ENCODE results near the gene PTPRM.

PTPRM gene

DNA sequence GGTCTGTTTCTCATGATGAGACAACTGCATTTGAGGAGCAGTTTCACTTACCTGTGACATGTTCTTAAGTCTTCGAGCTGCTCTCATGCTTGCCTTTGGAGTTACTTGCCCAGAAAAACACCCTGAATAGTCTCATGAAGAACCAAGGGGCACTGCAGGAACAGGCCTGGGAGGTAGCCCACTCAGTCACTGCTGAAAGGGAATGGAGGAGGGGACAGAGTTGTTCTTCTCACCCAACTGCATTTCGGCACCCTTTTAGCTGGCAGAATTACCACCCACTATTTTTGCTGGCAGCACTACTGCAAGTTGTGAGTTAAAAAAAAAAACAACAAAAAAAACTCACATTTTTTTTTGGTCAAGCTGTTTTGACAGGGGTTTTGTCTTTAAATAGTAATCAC, 181.9 kb downstream of the PTPRM start:
- Histone ChIP-seq H3K4me3 (ENCODE audit: low read depth in 1 of 2, low read length in 2 of 2) (no peak overlapping the region), H3K9ac (ENCODE audit: low read length) (no peak overlapping the region), H3K27me3 (ENCODE audit: control insufficient read depth in 1 of 2, insufficient read depth in 2 of 2, low read length in 2 of 2) (no peaks in the 10 kb centered on the region), H3K36me3 (ENCODE audit: insufficient read depth, low read length) (no peaks in the 10 kb centered on the region), H3K27ac (ENCODE audit: low read depth, low read length) (no peak overlapping the region), H3K9me3 (ENCODE audit: low read length) (no peaks in the 10 kb centered on the region), H3K4me1 (ENCODE audit: insufficient read depth, low read length) (peaks cover 21% of the 10 kb centered on the region)

DNA sequence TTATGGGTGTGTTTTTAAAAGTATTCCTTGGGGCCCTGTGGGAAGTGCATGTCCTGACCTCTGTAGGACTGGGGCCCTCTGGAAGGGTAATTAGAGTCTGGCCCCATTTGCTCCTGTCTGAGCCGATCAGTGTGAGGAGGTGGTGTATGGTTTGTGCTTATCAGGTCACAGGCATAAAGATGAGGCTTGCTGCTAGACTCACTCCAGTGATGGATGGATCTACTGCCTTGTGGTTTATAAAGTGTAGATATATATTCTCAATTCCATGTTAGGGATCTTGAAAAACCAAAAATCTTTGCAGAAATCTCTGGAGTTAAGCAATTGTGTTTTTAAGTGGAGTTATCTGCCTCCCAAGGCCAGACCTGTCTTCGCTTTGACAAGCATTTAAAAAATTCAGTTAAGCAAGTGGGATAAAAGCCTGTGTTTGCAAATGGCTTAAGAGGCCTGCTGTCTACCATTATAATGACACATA, 182.4 kb downstream of the PTPRM start:
- H3K9me3 ChIP-seq (ENCODE audit: low read length), result no peaks in the 10 kb centered on the region
- H3K9ac ChIP-seq (ENCODE audit: low read length), result no peak overlapping the region
- H3K27me3 ChIP-seq (ENCODE audit: control insufficient read depth in 1 of 2, insufficient read depth in 2 of 2, low read length in 2 of 2), result no peaks in the 10 kb centered on the region
- H3K36me3 ChIP-seq (ENCODE audit: insufficient read depth, low read length), result no peaks in the 10 kb centered on the region
- no peak overlapping the region for H3K4me3 ChIP-seq (ENCODE audit: low read depth in 1 of 2, low read length in 2 of 2)
- no peak overlapping the region for H3K27ac ChIP-seq (ENCODE audit: low read depth, low read length)
- H3K4me1 ChIP-seq (ENCODE audit: insufficient read depth, low read length), result peaks cover 25% of the 10 kb centered on the region

DNA sequence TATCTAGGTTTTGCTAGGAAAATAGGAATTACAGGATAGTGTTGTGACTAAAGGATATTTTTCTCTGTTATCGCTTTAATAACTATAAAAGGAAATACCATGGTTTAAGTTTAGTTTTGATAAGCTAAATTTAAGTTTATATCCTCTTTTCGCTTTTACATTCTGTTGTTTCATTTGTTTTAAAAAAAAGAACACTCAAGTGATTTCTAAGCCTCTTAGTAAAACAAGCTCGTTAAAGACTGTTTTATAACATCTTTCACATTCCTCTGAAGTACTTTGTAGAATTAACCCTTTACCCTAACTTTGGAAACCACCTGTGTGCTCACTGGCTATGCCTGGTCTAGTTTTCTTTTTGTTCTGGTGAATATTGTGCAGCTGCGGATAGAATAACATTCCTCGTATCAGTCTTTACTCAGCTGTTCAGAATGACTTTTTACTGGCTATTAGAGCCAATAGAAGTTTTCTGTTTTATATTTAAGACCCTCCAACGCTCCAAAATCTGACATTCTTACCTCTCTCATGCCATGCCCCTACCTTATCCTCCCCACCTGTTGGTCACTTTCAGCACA, 183.1 kb downstream of the PTPRM start:
- Histone ChIP-seq H3K27me3 (ENCODE audit: control insufficient read depth in 1 of 2, insufficient read depth in 2 of 2, low read length in 2 of 2) (no peaks in the 10 kb centered on the region), H3K27ac (ENCODE audit: low read depth, low read length) (no peak overlapping the region), H3K4me1 (ENCODE audit: insufficient read depth, low read length) (peaks cover 32% of the 10 kb centered on the region), H3K9me3 (ENCODE audit: low read length) (no peaks in the 10 kb centered on the region), H3K4me3 (ENCODE audit: low read depth in 1 of 2, low read length in 2 of 2) (no peak overlapping the region), H3K9ac (ENCODE audit: low read length) (no peak overlapping the region), H3K36me3 (ENCODE audit: insufficient read depth, low read length) (no peaks in the 10 kb centered on the region)

DNA sequence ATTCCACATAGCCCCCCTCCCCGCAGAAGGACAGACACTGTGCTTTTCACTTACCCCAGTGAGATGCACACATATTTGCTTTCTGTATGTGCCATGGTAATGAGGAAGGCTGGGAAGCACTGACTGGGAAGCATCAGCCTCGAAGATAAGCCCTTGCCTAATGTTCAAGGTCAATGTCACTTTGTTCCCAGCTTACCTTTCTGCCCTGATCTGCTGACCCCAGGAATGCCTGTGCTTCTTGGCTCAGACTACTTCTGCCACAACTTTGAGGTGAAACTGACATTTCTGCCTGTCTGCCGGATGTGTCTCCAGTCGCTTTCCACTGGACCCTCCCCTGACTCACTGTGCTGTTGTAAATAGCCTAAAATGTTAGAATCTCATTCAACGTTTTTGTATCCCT, 183.8 kb downstream of the PTPRM start:
- H3K4me1 ChIP-seq (ENCODE audit: insufficient read depth, low read length), result peaks cover 38% of the 10 kb centered on the region
- H3K9me3 ChIP-seq (ENCODE audit: low read length), result no peaks in the 10 kb centered on the region
- H3K27ac ChIP-seq (ENCODE audit: low read depth, low read length), result no peak overlapping the region
- H3K36me3 ChIP-seq (ENCODE audit: insufficient read depth, low read length), result no peaks in the 10 kb centered on the region
- no peak overlapping the region for H3K4me3 ChIP-seq (ENCODE audit: low read depth in 1 of 2, low read length in 2 of 2)
- H3K9ac ChIP-seq (ENCODE audit: low read length), result no peak overlapping the region
- H3K27me3 ChIP-seq (ENCODE audit: control insufficient read depth in 1 of 2, insufficient read depth in 2 of 2, low read length in 2 of 2), result no peaks in the 10 kb centered on the region

DNA sequence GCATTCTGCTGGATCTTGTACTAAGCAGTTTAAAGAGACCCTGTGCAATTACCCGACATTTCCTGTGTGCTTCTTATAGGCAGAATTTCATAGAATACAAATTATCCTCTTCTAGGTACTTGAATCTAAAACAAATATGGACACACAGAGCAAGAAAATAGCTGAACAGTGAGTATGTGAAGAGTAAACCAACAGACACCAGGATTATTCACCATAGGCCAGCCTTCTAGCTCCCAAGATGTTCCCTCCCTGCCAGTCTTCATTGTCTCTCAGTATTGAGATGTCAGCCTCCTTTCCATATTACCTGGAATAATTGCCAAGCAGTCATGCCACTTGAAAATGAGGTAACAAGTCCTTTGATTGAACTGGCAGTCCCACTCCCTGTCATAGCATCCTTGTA, 187.1 kb downstream of the PTPRM start:
- H3K9ac ChIP-seq (ENCODE audit: low read length), result no peak overlapping the region
- no peaks in the 10 kb centered on the region for H3K36me3 ChIP-seq (ENCODE audit: insufficient read depth, low read length)
- H3K9me3 ChIP-seq (ENCODE audit: low read length), result no peaks in the 10 kb centered on the region
- H3K4me3 ChIP-seq (ENCODE audit: low read depth in 1 of 2, low read length in 2 of 2), result no peak overlapping the region
- H3K27ac ChIP-seq (ENCODE audit: low read depth, low read length), result no peak overlapping the region
- no peaks in the 10 kb centered on the region for H3K27me3 ChIP-seq (ENCODE audit: control insufficient read depth in 1 of 2, insufficient read depth in 2 of 2, low read length in 2 of 2)
- H3K4me1 ChIP-seq (ENCODE audit: insufficient read depth, low read length), result peaks cover 31% of the 10 kb centered on the region

DNA sequence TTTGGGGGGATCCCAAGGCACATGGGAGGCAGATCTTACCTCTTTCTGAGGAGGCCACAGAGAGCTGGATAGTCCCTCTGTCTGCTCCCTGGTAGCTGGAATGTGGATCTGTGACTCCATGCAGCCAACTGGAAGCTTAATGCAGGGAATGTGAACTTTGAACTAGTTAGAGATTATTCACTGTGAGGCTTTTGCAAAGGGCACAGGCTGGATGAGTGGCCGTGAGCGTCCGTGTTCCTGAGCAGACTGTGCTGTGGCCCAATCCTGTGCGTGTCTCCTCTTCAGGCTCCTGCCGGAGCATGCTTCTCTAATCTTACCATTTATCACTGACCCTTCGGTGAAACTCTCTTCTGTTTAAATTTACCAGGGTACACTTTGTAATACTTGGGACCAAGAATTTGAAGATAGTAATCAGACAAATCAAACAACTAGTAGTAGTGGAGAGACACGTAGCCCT, 187.6 kb downstream of the PTPRM start:
- H3K36me3 ChIP-seq (ENCODE audit: insufficient read depth, low read length), result no peaks in the 10 kb centered on the region
- no peaks in the 10 kb centered on the region for H3K27me3 ChIP-seq (ENCODE audit: control insufficient read depth in 1 of 2, insufficient read depth in 2 of 2, low read length in 2 of 2)
- H3K4me1 ChIP-seq (ENCODE audit: insufficient read depth, low read length), result peaks cover 26% of the 10 kb centered on the region
- H3K4me3 ChIP-seq (ENCODE audit: low read depth in 1 of 2, low read length in 2 of 2), result no peak overlapping the region
- no peak overlapping the region for H3K27ac ChIP-seq (ENCODE audit: low read depth, low read length)
- H3K9me3 ChIP-seq (ENCODE audit: low read length), result no peaks in the 10 kb centered on the region
- no peak overlapping the region for H3K9ac ChIP-seq (ENCODE audit: low read length)

DNA sequence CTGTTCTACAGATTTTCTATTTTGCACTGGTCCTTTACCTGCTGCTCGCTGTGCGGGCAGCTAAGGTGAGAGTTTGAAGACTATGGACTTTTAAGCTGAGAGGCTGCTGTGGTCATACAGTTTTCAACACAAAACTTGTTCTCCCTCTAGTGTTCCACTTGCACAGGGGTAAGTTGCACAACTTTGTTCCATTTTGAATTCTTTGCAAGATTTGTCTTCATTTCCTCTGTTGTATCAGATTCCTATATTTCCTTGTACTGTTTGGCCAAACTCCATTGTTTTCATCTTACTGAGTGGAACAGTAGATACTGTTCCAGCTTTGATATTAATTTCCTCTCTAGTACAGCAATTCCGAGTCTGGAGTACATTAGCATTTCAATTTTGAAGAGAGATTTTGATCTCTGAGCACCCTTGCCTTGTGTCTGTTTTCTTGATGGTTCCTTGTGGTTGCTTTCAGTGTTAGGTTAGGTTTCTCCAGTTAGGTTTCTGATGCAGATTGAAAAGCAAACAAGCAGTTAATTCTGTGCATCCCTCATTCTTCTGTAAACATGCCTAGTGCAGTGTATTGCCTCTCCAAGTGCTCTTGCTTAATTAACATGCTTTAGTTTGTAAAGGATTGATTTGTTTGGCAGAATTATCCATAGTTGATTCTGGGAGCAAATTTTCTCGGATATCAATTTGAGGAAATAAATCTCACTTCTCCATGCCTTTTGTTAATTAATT, 188.8 kb downstream of the PTPRM start:
- Histone ChIP-seq H3K27me3 (ENCODE audit: control insufficient read depth in 1 of 2, insufficient read depth in 2 of 2, low read length in 2 of 2) (no peaks in the 10 kb centered on the region), H3K27ac (ENCODE audit: low read depth, low read length) (no peak overlapping the region), H3K4me3 (ENCODE audit: low read depth in 1 of 2, low read length in 2 of 2) (no peak overlapping the region), H3K9me3 (ENCODE audit: low read length) (no peaks in the 10 kb centered on the region), H3K9ac (ENCODE audit: low read length) (no peak overlapping the region), H3K4me1 (ENCODE audit: insufficient read depth, low read length) (peaks cover 30% of the 10 kb centered on the region), H3K36me3 (ENCODE audit: insufficient read depth, low read length) (no peaks in the 10 kb centered on the region)

DNA sequence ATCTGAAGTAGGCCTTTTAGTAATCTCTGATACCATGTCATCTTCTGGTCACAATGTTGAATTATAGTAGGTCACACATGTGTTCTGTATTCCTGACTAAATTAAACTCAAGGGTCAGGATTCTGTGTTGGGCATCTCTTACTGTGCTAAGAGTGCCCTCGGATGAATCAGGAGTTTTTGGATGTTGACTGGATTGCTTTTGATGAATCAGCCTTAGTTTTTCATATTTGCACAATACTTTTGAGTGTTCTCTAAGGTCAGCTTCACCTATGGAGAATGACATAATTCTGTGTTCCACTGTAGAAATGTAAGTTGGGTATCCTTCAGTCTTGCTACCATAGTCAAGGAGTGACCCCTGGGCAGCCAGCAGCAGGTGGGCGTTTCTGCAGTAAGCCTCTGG, 190.1 kb downstream of the PTPRM start:
- H3K27me3 ChIP-seq (ENCODE audit: control insufficient read depth in 1 of 2, insufficient read depth in 2 of 2, low read length in 2 of 2), result no peaks in the 10 kb centered on the region
- peaks cover 38% of the 10 kb centered on the region for H3K4me1 ChIP-seq (ENCODE audit: insufficient read depth, low read length)
- H3K9me3 ChIP-seq (ENCODE audit: low read length), result no peaks in the 10 kb centered on the region
- no peak overlapping the region for H3K9ac ChIP-seq (ENCODE audit: low read length)
- H3K27ac ChIP-seq (ENCODE audit: low read depth, low read length), result no peak overlapping the region
- no peaks in the 10 kb centered on the region for H3K36me3 ChIP-seq (ENCODE audit: insufficient read depth, low read length)
- no peak overlapping the region for H3K4me3 ChIP-seq (ENCODE audit: low read depth in 1 of 2, low read length in 2 of 2)

DNA sequence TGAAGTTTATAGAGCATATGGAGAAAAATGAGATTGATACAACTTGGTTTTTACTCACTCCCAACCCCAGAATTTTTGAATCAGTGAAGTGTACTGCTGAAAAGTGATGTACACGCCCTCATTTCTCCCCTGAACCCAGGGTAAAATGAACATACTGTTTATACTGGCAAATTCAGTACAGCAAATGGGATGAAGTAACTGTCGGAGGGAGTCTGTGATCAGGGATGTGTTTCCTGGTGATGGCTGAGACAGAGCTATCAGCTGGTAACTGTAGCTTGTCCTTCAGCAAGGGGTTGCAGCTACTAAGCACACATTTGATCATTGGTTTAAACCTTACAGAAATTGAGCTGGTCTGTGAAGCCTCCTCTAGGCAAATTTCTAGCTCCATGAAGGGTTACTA, 191.6 kb downstream of the PTPRM start:
- Histone ChIP-seq H3K27me3 (ENCODE audit: control insufficient read depth in 1 of 2, insufficient read depth in 2 of 2, low read length in 2 of 2) (no peaks in the 10 kb centered on the region), H3K4me3 (ENCODE audit: low read depth in 1 of 2, low read length in 2 of 2) (no peak overlapping the region), H3K9me3 (ENCODE audit: low read length) (no peaks in the 10 kb centered on the region), H3K27ac (ENCODE audit: low read depth, low read length) (no peak overlapping the region), H3K9ac (ENCODE audit: low read length) (no peak overlapping the region), H3K4me1 (ENCODE audit: insufficient read depth, low read length) (peaks cover 38% of the 10 kb centered on the region), H3K36me3 (ENCODE audit: insufficient read depth, low read length) (no peaks in the 10 kb centered on the region)

DNA sequence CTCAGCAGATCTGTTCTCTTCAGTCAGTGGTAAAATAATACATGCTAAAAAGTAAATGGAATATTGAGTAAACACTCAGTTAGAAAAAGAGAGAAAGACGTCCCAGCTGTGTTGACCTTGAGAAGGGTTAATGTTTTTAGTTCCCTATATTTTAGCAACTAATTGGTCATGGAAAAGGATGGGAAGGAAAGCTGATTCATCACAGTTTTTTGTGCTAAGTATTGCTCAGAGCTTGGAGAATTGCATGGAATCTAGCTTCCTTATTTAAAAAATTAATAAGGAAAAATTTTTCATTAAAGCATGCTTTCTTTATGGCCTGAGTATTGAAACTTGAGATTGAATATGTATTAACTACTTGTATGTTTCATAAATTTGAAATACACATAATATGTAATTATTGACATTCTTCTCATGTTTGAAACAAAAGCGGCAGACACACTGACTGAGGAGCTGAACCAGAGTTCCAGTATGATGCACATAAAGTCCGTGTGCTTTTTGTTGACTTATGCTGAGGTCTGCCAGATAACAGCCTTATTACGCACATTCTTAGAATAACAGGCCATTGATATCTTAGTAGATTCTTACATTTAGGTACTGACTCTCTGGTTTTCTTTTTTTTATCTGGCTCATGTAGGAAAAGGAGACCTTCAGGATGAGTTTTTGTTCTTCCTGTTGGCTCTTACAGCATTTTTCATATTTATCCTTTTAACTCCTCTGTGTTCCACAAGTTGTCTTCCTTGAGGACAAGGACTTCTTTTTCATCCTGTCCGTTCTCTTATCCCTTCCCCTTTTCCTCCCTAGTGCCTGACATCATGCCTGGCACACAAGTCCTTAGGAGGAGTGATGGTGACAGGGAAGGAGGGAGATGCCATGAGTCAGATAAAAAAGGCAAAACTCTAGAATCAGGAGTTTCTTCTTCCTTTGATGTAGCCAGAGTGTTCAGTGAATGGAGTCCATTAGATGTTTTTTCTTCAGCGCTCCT, 194.1 kb downstream of the PTPRM start:
- Histone ChIP-seq H3K27ac (ENCODE audit: low read depth, low read length) (no peak overlapping the region), H3K9me3 (ENCODE audit: low read length) (no peaks in the 10 kb centered on the region), H3K4me3 (ENCODE audit: low read depth in 1 of 2, low read length in 2 of 2) (no peak overlapping the region), H3K36me3 (ENCODE audit: insufficient read depth, low read length) (no peaks in the 10 kb centered on the region), H3K4me1 (ENCODE audit: insufficient read depth, low read length) (peaks cover 19% of the 10 kb centered on the region), H3K27me3 (ENCODE audit: control insufficient read depth in 1 of 2, insufficient read depth in 2 of 2, low read length in 2 of 2) (no peaks in the 10 kb centered on the region), H3K9ac (ENCODE audit: low read length) (no peak overlapping the region)

DNA sequence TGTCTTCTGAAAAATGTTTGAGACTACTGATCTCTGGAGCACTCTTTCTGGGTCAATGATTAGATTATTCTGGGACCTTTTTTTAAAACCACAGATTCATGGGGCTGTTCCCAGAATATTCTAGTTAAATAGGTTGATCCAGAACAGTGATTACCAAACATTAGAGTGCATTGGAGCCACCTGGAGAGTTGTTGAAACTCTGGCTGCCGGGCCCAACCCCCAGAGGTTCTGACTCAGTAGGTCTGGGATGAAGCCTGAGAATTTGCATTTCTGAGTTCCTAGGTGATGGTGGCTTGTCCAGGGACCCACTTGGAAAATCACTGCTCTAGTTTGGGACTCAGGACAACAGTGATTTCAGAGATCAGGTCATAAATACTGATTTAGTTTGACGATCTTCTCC, 197.3 kb downstream of the PTPRM start:
- H3K36me3 ChIP-seq (ENCODE audit: insufficient read depth, low read length), result no peaks in the 10 kb centered on the region
- no peaks in the 10 kb centered on the region for H3K9me3 ChIP-seq (ENCODE audit: low read length)
- H3K4me3 ChIP-seq (ENCODE audit: low read depth in 1 of 2, low read length in 2 of 2), result no peak overlapping the region
- H3K4me1 ChIP-seq (ENCODE audit: insufficient read depth, low read length), result peaks cover 15% of the 10 kb centered on the region
- no peak overlapping the region for H3K9ac ChIP-seq (ENCODE audit: low read length)
- no peaks in the 10 kb centered on the region for H3K27me3 ChIP-seq (ENCODE audit: control insufficient read depth in 1 of 2, insufficient read depth in 2 of 2, low read length in 2 of 2)
- H3K27ac ChIP-seq (ENCODE audit: low read depth, low read length), result no peak overlapping the region
